Stimulated activated CD8-positive, alpha-beta memory T cell treated with anti-CD3 and anti-CD28 coated beads, Interleukin-4, amount 100 ng/mL, for 24 hours (primary cell): ENCODE data around the gene EYA2.

Source experiments
- DNase-seq: peaks from one replicate; pipeline ENCODE4 v3.0.0-alpha.2; 2020; ENCODE audit warnings: low read depth

The EYA2 gene

GRCh38 chr20:47036091-47036870 is 141.6 kb downstream of the EYA2 start:
- no peak for DNase-seq

GRCh38 chr20:47038566-47039560 is 144.2 kb downstream of the EYA2 start:
- no peak for DNase-seq

- DNase-seq = no peak
Observed at GRCh38 chr20:47040506-47041125, 146.0 kb downstream of the EYA2 start.

GRCh38 chr20:47041396-47041899 is 146.8 kb downstream of the EYA2 start:
- no peak for DNase-seq

- DNase-seq = no peak
Observed at GRCh38 chr20:47042464-47042863, 147.8 kb downstream of the EYA2 start.

GRCh38 chr20:47043086-47043485 is 148.4 kb downstream of the EYA2 start:
- DNase-seq = no peak

- no peak for DNase-seq
Observed at GRCh38 chr20:47044938-47045337, 150.3 kb downstream of the EYA2 start.

GRCh38 chr20:47048054-47048453 is 153.4 kb downstream of the EYA2 start:
- DNase-seq = no peak

GRCh38 chr20:47049771-47050170 is 155.1 kb downstream of the EYA2 start:
- no peak for DNase-seq

GRCh38 chr20:47050996-47051395 is 156.4 kb downstream of the EYA2 start:
- no peak for DNase-seq

- no peak for DNase-seq
Observed at GRCh38 chr20:47051936-47052526, 157.4 kb downstream of the EYA2 start.

- no peak for DNase-seq
Observed at GRCh38 chr20:47054506-47054905, 159.9 kb downstream of the EYA2 start.

GRCh38 chr20:47054945-47055344 is 160.3 kb downstream of the EYA2 start:
- DNase-seq = no peak

GRCh38 chr20:47055699-47056369 is 161.2 kb downstream of the EYA2 start:
- no peak for DNase-seq

GRCh38 chr20:47057661-47058060 is 163.0 kb downstream of the EYA2 start:
- DNase-seq = no peak

- no peak for DNase-seq
Observed at GRCh38 chr20:47058236-47058635, 163.6 kb downstream of the EYA2 start.

GRCh38 chr20:47059536-47059935 is 164.9 kb downstream of the EYA2 start:
- DNase-seq = no peak

GRCh38 chr20:47061549-47061948 is 166.9 kb downstream of the EYA2 start:
- no peak for DNase-seq

GRCh38 chr20:47062226-47062890 is 167.7 kb downstream of the EYA2 start:
- DNase-seq = no peak

GRCh38 chr20:47063407-47063806 is 168.8 kb downstream of the EYA2 start:
- no peak for DNase-seq

- no peak for DNase-seq
Observed at GRCh38 chr20:47063808-47064207, 169.2 kb downstream of the EYA2 start.
